HEK293 (cell line): Measurements from ENCODE around the gene EPS8L1.

Source experiments
- EGR2 ChIP-seq: fragments of 450-650 bp; formaldehyde crosslinking; IDR thresholded peaks from 2 replicates; pipeline ENCODE4 v1.5.1; 2016; ENCODE audit warnings: low read depth, missing biosample characterization, missing genetic modification characterization
- KLF10 ChIP-seq: fragments of 450-650 bp; IDR thresholded peaks from 2 replicates; pipeline ENCODE4 v1.5.1; 2018; ENCODE audit warnings: missing biosample characterization, mild to moderate bottlenecking, missing genetic modification characterization
- KLF17 ChIP-seq: fragments of 450-650 bp; formaldehyde crosslinking; IDR thresholded peaks from 2 replicates; pipeline ENCODE4 v1.5.1; 2016; ENCODE audit warnings: missing biosample characterization, missing genetic modification characterization
- MYNN ChIP-seq: fragments of 450-650 bp; formaldehyde crosslinking; IDR thresholded peaks from 2 replicates; pipeline ENCODE4 v1.5.1; 2016; ENCODE audit warnings: missing biosample characterization, missing genetic modification characterization, borderline replicate concordance
- PATZ1 ChIP-seq: fragments of 450-650 bp; formaldehyde crosslinking; IDR thresholded peaks from 2 replicates; pipeline ENCODE4 v1.5.1; 2016; ENCODE audit warnings: missing biosample characterization, missing genetic modification characterization
- PRDM2 ChIP-seq: fragments of 450-650 bp; formaldehyde crosslinking; IDR thresholded peaks from 2 replicates; pipeline ENCODE4 v1.5.1; 2016; ENCODE audit warnings: missing biosample characterization, missing genetic modification characterization, borderline replicate concordance
- ZBTB21 ChIP-seq: fragments of 450-650 bp; formaldehyde crosslinking; IDR thresholded peaks from 2 replicates; pipeline ENCODE4 v1.5.1; 2017; ENCODE audit warnings: missing biosample characterization, missing genetic modification characterization
- ZBTB44 ChIP-seq: fragments of 450-650 bp; IDR thresholded peaks from 2 replicates; pipeline ENCODE4 v1.5.1; 2018; ENCODE audit warnings: missing biosample characterization, mild to moderate bottlenecking, missing genetic modification characterization
- ZBTB49 ChIP-seq: fragments of 450-650 bp; formaldehyde crosslinking; IDR thresholded peaks from 2 replicates; pipeline ENCODE4 v1.5.1; 2016; ENCODE audit warnings: missing biosample characterization, missing genetic modification characterization, low read depth
- ZNF169 ChIP-seq: fragments of 450-650 bp; formaldehyde crosslinking; IDR thresholded peaks from 2 replicates; pipeline ENCODE4 v1.5.1; 2016; ENCODE audit warnings: missing biosample characterization, missing genetic modification characterization
- ZNF2 ChIP-seq: fragments of 450-650 bp; formaldehyde crosslinking; IDR thresholded peaks from 2 replicates; pipeline ENCODE4 v1.5.1; 2016; ENCODE audit warnings: missing biosample characterization, missing genetic modification characterization
- ZNF202 ChIP-seq: fragments of 450-650 bp; formaldehyde crosslinking; IDR thresholded peaks from 2 replicates; pipeline ENCODE4 v1.5.1; 2016; ENCODE audit warnings: missing biosample characterization, missing genetic modification characterization, borderline replicate concordance
- ZNF214 ChIP-seq: fragments of 450-650 bp; formaldehyde crosslinking; IDR thresholded peaks from 2 replicates; pipeline ENCODE4 v1.5.1; 2017; ENCODE audit warnings: missing biosample characterization, mild to moderate bottlenecking, missing genetic modification characterization, borderline replicate concordance
- ZNF223 ChIP-seq: fragments of 450-650 bp; formaldehyde crosslinking; IDR thresholded peaks from 2 replicates; pipeline ENCODE4 v1.5.1; 2016; ENCODE audit warnings: missing biosample characterization, missing genetic modification characterization
- ZNF391 ChIP-seq: fragments of 450-650 bp; formaldehyde crosslinking; IDR thresholded peaks from 2 replicates; pipeline ENCODE4 v1.5.1; 2016; ENCODE audit warnings: low read depth, missing biosample characterization, missing genetic modification characterization, borderline replicate concordance
- ZNF423 ChIP-seq: fragments of 450-650 bp; formaldehyde crosslinking; IDR thresholded peaks from 2 replicates; pipeline ENCODE4 v1.5.1; 2016; ENCODE audit warnings: missing biosample characterization, missing genetic modification characterization
- ZNF501 ChIP-seq: fragments of 450-650 bp; formaldehyde crosslinking; IDR thresholded peaks from 2 replicates; pipeline ENCODE4 v1.5.1; 2016; ENCODE audit warnings: missing biosample characterization, missing genetic modification characterization
- ZNF521 ChIP-seq: fragments of 450-650 bp; formaldehyde crosslinking; IDR thresholded peaks from 2 replicates; pipeline ENCODE4 v1.5.1; 2017; ENCODE audit warnings: missing biosample characterization, mild to moderate bottlenecking, missing genetic modification characterization
- ZNF548 ChIP-seq: fragments of 450-650 bp; formaldehyde crosslinking; IDR thresholded peaks from 2 replicates; pipeline ENCODE4 v1.5.1; 2016; ENCODE audit warnings: missing biosample characterization, missing genetic modification characterization
- ZNF585B ChIP-seq: fragments of 450-650 bp; formaldehyde crosslinking; IDR thresholded peaks from 2 replicates; pipeline ENCODE4 v1.5.1; 2016; ENCODE audit warnings: missing biosample characterization, missing genetic modification characterization
- ZNF639 ChIP-seq: fragments of 450-650 bp; formaldehyde crosslinking; IDR thresholded peaks from 2 replicates; pipeline ENCODE4 v1.5.1; 2016; ENCODE audit warnings: missing biosample characterization, missing genetic modification characterization
- ZNF692 ChIP-seq: fragments of 450-650 bp; formaldehyde crosslinking; IDR thresholded peaks from 2 replicates; pipeline ENCODE4 v1.5.1; 2016; ENCODE audit warnings: missing biosample characterization, missing genetic modification characterization
- ZNF777 ChIP-seq: fragments of 450-650 bp; formaldehyde crosslinking; IDR thresholded peaks from 2 replicates; pipeline ENCODE4 v1.5.1; 2017; ENCODE audit warnings: missing biosample characterization, missing genetic modification characterization, borderline replicate concordance

The EPS8L1 gene

GRCh38 chr19:55117663-55118391 is 42.2 kb downstream of the EPS8L1 start (continued):
- TF ChIP-seq ZNF548 (no peak), ZNF692 (tag by site-specific recombination) (peak; percentile 66; the same call in 1 of the 2 replicates), ZNF777 (no peak), KLF10 (no peak), ZNF423 (no peak), PRDM2 (no peak), ZNF391 (tag by site-specific recombination) (peak; percentile 66; the same call in 1 of the 2 replicates), ZNF169 (tag by site-specific recombination) (no peak), ZNF501 (peak; percentile 84), ZBTB44 (no peak), ZNF521 (tag by site-specific recombination) (no peak), ZNF214 (tag by site-specific recombination) (no peak), ZBTB49 (tag by site-specific recombination) (no peak), EGR2 (tag by site-specific recombination) (no peak), KLF17 (peak; percentile 48; the same call in 1 of the 2 replicates), ZNF639 (peak; percentile 77), ZNF223 (tag by site-specific recombination) (no peak), ZNF585B (tag by site-specific recombination) (no peak), PATZ1 (peak; percentile 59), ZNF202 (tag by site-specific recombination) (no peak), ZNF2 (tag by site-specific recombination) (peak; percentile 91), ZBTB21 (tag by site-specific recombination) (peak; percentile 48; the same call in 1 of the 2 replicates), MYNN (no peak)
